ENCODE results near the gene TENM3.
"Not testable (repeated sequence)": the region's sequence is repeated elsewhere in the genome, so short reads cannot be mapped to it uniquely, and the experiment has no call there.

The TENM3 gene
- total RNA-seq: 0 to 3.7 (median 0.12) reads per million in 9 experiments

- peaks cover 16 to 28% of the 10 kb centered on the region in 2 donors for H3K9me3 Mint-ChIP-seq
- not testable (repeated sequence) for H3K4me1 Mint-ChIP-seq (ENCODE audit: low read depth in 2 of 2); DNase-seq; H3K27me3 Mint-ChIP-seq; H3K4me3 Mint-ChIP-seq; ATAC-seq (replicated peaks); H3K36me3 Mint-ChIP-seq (ENCODE audit: insufficient read depth); H3K27ac Mint-ChIP-seq
Observed at GRCh38 chr4:182243204-182243603, at the start of gene TENM3. TENM3 (plus strand) TSS chr4:182243402; CDS start chr4:182324021, 80,619 bp downstream.

- Mint-ChIP-seq H3K27me3 (no peaks in the 10 kb centered on the region), H3K4me1 (ENCODE audit: low read depth in 2 of 2) (no peaks in the 10 kb centered on the region), H3K36me3 (ENCODE audit: insufficient read depth) (no peaks in the 10 kb centered on the region), H3K27ac (no peak overlapping the region), H3K9me3 (no peaks in the 10 kb centered on the region), H3K4me3 (no peak overlapping the region)
- DNase-seq (no peak), ATAC-seq (replicated peaks) (no peak)
Observed at GRCh38 chr4:182194091-182194824, 48.9 kb upstream of the TENM3 start.

- H3K27me3 Mint-ChIP-seq: peaks cover 0 to 8% of the 10 kb centered on the region in 2 donors
- H3K4me1 Mint-ChIP-seq (ENCODE audit: low read depth in 2 of 2): no peaks in the 10 kb centered on the region
- no peaks in the 10 kb centered on the region for H3K36me3 Mint-ChIP-seq (ENCODE audit: insufficient read depth)
- H3K27ac Mint-ChIP-seq: no peak overlapping the region
- no peak overlapping the region for H3K4me3 Mint-ChIP-seq
- H3K9me3 Mint-ChIP-seq: peaks cover 0 to 6% of the 10 kb centered on the region in 2 donors
- ATAC-seq (replicated peaks): no peak
- DNase-seq: no peak
Observed at GRCh38 chr4:182197611-182198010, 45.6 kb upstream of the TENM3 start.

- no peak overlapping the region for H3K27ac Mint-ChIP-seq
- no peak for DNase-seq
- peaks cover 0 to 8% of the 10 kb centered on the region in 2 donors for H3K27me3 Mint-ChIP-seq
- no peak for ATAC-seq (replicated peaks)
- no peak overlapping the region for H3K4me3 Mint-ChIP-seq
- H3K4me1 Mint-ChIP-seq (ENCODE audit: low read depth in 2 of 2): no peaks in the 10 kb centered on the region
- H3K36me3 Mint-ChIP-seq (ENCODE audit: insufficient read depth): no peaks in the 10 kb centered on the region
- H3K9me3 Mint-ChIP-seq: peaks cover 0 to 21% of the 10 kb centered on the region in 2 donors
Observed at GRCh38 chr4:182201871-182202270, 41.3 kb upstream of the TENM3 start.

GRCh38 chr4:182202650-182203049, 40.6 kb upstream of the TENM3 start:
- H3K27ac Mint-ChIP-seq: no peak overlapping the region
- peaks cover 0 to 8% of the 10 kb centered on the region in 2 donors for H3K27me3 Mint-ChIP-seq
- ATAC-seq (replicated peaks) (no peak), DNase-seq (no peak)
- no peak overlapping the region for H3K4me3 Mint-ChIP-seq
- no peaks in the 10 kb centered on the region for H3K36me3 Mint-ChIP-seq (ENCODE audit: insufficient read depth)
- peaks cover 0 to 21% of the 10 kb centered on the region in 2 donors for H3K9me3 Mint-ChIP-seq
- no peaks in the 10 kb centered on the region for H3K4me1 Mint-ChIP-seq (ENCODE audit: low read depth in 2 of 2)

GRCh38 chr4:182203872-182204411, 39.3 kb upstream of the TENM3 start:
- no peak overlapping the region for H3K4me3 Mint-ChIP-seq
- no peak overlapping the region for H3K27ac Mint-ChIP-seq
- no peak for DNase-seq
- H3K4me1 Mint-ChIP-seq (ENCODE audit: low read depth in 2 of 2): no peaks in the 10 kb centered on the region
- H3K36me3 Mint-ChIP-seq (ENCODE audit: insufficient read depth): no peaks in the 10 kb centered on the region
- ATAC-seq (replicated peaks): no peak
- peaks cover 0 to 21% of the 10 kb centered on the region in 2 donors for H3K9me3 Mint-ChIP-seq
- peaks cover 0 to 8% of the 10 kb centered on the region in 2 donors for H3K27me3 Mint-ChIP-seq

GRCh38 chr4:182205306-182205705, 37.9 kb upstream of the TENM3 start:
- Mint-ChIP-seq H3K4me1 (ENCODE audit: low read depth in 2 of 2) (no peaks in the 10 kb centered on the region), H3K36me3 (ENCODE audit: insufficient read depth) (no peaks in the 10 kb centered on the region), H3K9me3 (peaks cover 2 to 30% of the 10 kb centered on the region in 2 donors), H3K27me3 (peaks cover 0 to 16% of the 10 kb centered on the region in 2 donors), H3K4me3 (no peak overlapping the region), H3K27ac (no peak overlapping the region)
- no peak for DNase-seq
- no peak for ATAC-seq (replicated peaks)

- Mint-ChIP-seq H3K4me3 (no peak overlapping the region), H3K27me3 (peaks cover 0 to 14% of the 10 kb centered on the region in 2 donors)
Observed at GRCh38 chr4:182206266-182206665, 36.9 kb upstream of the TENM3 start.

GRCh38 chr4:182206916-182207315, 36.3 kb upstream of the TENM3 start:
- no peak overlapping the region for H3K27ac Mint-ChIP-seq
- ATAC-seq (replicated peaks) (no peak), DNase-seq (no peak)
- no peak overlapping the region for H3K4me3 Mint-ChIP-seq
- H3K4me1 Mint-ChIP-seq (ENCODE audit: low read depth in 2 of 2): no peaks in the 10 kb centered on the region
- H3K27me3 Mint-ChIP-seq: peaks cover 0 to 10% of the 10 kb centered on the region in 2 donors
- peaks cover 4% of the 10 kb centered on the region for H3K36me3 Mint-ChIP-seq (ENCODE audit: insufficient read depth)
- H3K9me3 Mint-ChIP-seq: peaks cover 6 to 31% of the 10 kb centered on the region in 2 donors

More at GRCh38 chr4:182206266-182206665, 36.9 kb upstream of the TENM3 start:
- Mint-ChIP-seq H3K9me3 (peaks cover 6 to 35% of the 10 kb centered on the region in 2 donors), H3K27ac (no peak overlapping the region), H3K4me1 (ENCODE audit: low read depth in 2 of 2) (no peaks in the 10 kb centered on the region), H3K36me3 (ENCODE audit: insufficient read depth) (peaks cover 4% of the 10 kb centered on the region)
- no peak for ATAC-seq (replicated peaks)
- DNase-seq: no peak

GRCh38 chr4:182207830-182208396, 35.3 kb upstream of the TENM3 start:
- no peak overlapping the region for H3K27ac Mint-ChIP-seq
- H3K4me3 Mint-ChIP-seq: no peak overlapping the region
- peaks cover 4% of the 10 kb centered on the region for H3K36me3 Mint-ChIP-seq (ENCODE audit: insufficient read depth)
- DNase-seq (no peak), ATAC-seq (replicated peaks) (no peak)
- H3K9me3 Mint-ChIP-seq: peaks cover 8 to 31% of the 10 kb centered on the region in 2 donors
- H3K4me1 Mint-ChIP-seq (ENCODE audit: low read depth in 2 of 2): no peaks in the 10 kb centered on the region
- H3K27me3 Mint-ChIP-seq: peaks cover 0 to 10% of the 10 kb centered on the region in 2 donors

GRCh38 chr4:182208526-182209050, 34.6 kb upstream of the TENM3 start:
- no peaks in the 10 kb centered on the region for H3K4me1 Mint-ChIP-seq (ENCODE audit: low read depth in 2 of 2)
- H3K27me3 Mint-ChIP-seq: peaks cover 0 to 10% of the 10 kb centered on the region in 2 donors
- no peak overlapping the region for H3K4me3 Mint-ChIP-seq
- DNase-seq: no peak
- H3K36me3 Mint-ChIP-seq (ENCODE audit: insufficient read depth): peaks cover 4% of the 10 kb centered on the region
- no peak overlapping the region for H3K27ac Mint-ChIP-seq
- no peak for ATAC-seq (replicated peaks)
- peaks cover 8 to 30% of the 10 kb centered on the region in 2 donors for H3K9me3 Mint-ChIP-seq

- Mint-ChIP-seq H3K27ac (no peak overlapping the region), H3K4me3 (no peak overlapping the region), H3K4me1 (ENCODE audit: low read depth in 2 of 2) (no peaks in the 10 kb centered on the region), H3K36me3 (ENCODE audit: insufficient read depth) (peaks cover 4% of the 10 kb centered on the region), H3K9me3 (peaks cover 8 to 17% of the 10 kb centered on the region in 2 donors), H3K27me3 (peaks cover 0 to 10% of the 10 kb centered on the region in 2 donors)
- DNase-seq (no peak), ATAC-seq (replicated peaks) (no peak)
Observed at GRCh38 chr4:182212211-182212761, 30.9 kb upstream of the TENM3 start.

- no peaks in the 10 kb centered on the region for H3K4me1 Mint-ChIP-seq (ENCODE audit: low read depth in 2 of 2)
- H3K4me3 Mint-ChIP-seq: no peak overlapping the region
- H3K27me3 Mint-ChIP-seq: peaks cover 0 to 10% of the 10 kb centered on the region in 2 donors
- peaks cover 8 to 17% of the 10 kb centered on the region in 2 donors for H3K9me3 Mint-ChIP-seq
- DNase-seq: no peak
- H3K36me3 Mint-ChIP-seq (ENCODE audit: insufficient read depth): peaks cover 4% of the 10 kb centered on the region
- H3K27ac Mint-ChIP-seq: no peak overlapping the region
- no peak for ATAC-seq (replicated peaks)
Observed at GRCh38 chr4:182213004-182213403, 30.2 kb upstream of the TENM3 start.
